ENCODE measurements around the gene ADAMTS12. TPM values are rescaled to one million over a fixed set of nuclear protein-coding genes. Genes with fewer than 3 reads are reported as not detected.

The ADAMTS12 gene
- total and polyA plus RNA-seq, 2 experiments from 2014 or later = 7.8 to 11.5 TPM

GRCh38 chr5:33657176-33657575 lies 234.6 kb downstream of the ADAMTS12 start:
- no peak overlapping the region for H3K4me2 ChIP-seq (ENCODE audit: unreplicated experiment)
- DNase-seq = no peak
- H3K27ac ChIP-seq = no peak overlapping the region

GRCh38 chr5:33650911-33651310 lies 240.9 kb downstream of the ADAMTS12 start:
- H3K4me3 ChIP-seq = no peak overlapping the region
- H3F3A ChIP-seq (ENCODE audit: insufficient read depth) = peaks cover 28% of the 10 kb centered on the region
- no peaks in the 10 kb centered on the region for H3K27me3 ChIP-seq (replicated peaks; ENCODE audit: insufficient read depth)
- no peaks in the 10 kb centered on the region for H3K9me3 ChIP-seq (ENCODE audit: low read depth)
- H3K4me1 ChIP-seq (ENCODE audit: insufficient read depth) = peaks cover 26% of the 10 kb centered on the region
- no peaks in the 10 kb centered on the region for H4K20me1 ChIP-seq (ENCODE audit: insufficient read depth)
- no peak overlapping the region for H2AFZ ChIP-seq
- in situ Hi-C loops (cut with MboI) = no loop called here
- H3K79me2 ChIP-seq (ENCODE audit: insufficient read depth) = no peaks in the 10 kb centered on the region
- H3K36me3 ChIP-seq (ENCODE audit: low read depth) = no peaks in the 10 kb centered on the region
- no peak for TF ChIP-seq EZH2phosphoT487 (IDR thresholded peaks at IDR 0.05; ENCODE audit: insufficient read depth, low read depth)
- no peak for TF ChIP-seq EZH2 (IDR thresholded peaks at IDR 0.05; ENCODE audit: insufficient read depth, poor library complexity, severe bottlenecking)
- no peaks in the 10 kb centered on the region for H3K9me2 ChIP-seq (ENCODE audit: insufficient read depth)
- no peak overlapping the region for H3K9ac ChIP-seq
- H3K4me2 ChIP-seq (ENCODE audit: unreplicated experiment) = peak overlapping the region; percentile 72
- H3K27ac ChIP-seq = peak overlapping the region; percentile 62; the same call in 1 of the 2 replicates
- 89 to 92% methylated on average over 2 of the region's 2 CpGs for WGBS, 2 experiments (ENCODE audit: low coverage in 1 of 2, low lambda C conversion rate in 2 of 2, missing lambda C conversion rate in 2 of 2)
- peak; percentile 34 for DNase-seq

More at GRCh38 chr5:33657176-33657575, 234.6 kb downstream of the ADAMTS12 start:
- H3K4me3 ChIP-seq = no peak overlapping the region
- in situ Hi-C loops (cut with MboI) = no loop called here
- H3K4me1 ChIP-seq (ENCODE audit: insufficient read depth) = peaks cover 18% of the 10 kb centered on the region
- no peaks in the 10 kb centered on the region for H3K36me3 ChIP-seq (ENCODE audit: low read depth)
- no peaks in the 10 kb centered on the region for H3K9me2 ChIP-seq (ENCODE audit: insufficient read depth)
- peaks cover 13% of the 10 kb centered on the region for H3F3A ChIP-seq (ENCODE audit: insufficient read depth)
- TF ChIP-seq EZH2 (IDR thresholded peaks at IDR 0.05; ENCODE audit: insufficient read depth, poor library complexity, severe bottlenecking) = no peak
- H3K9me3 ChIP-seq (ENCODE audit: low read depth) = no peaks in the 10 kb centered on the region
- H2AFZ ChIP-seq = no peak overlapping the region
- no peak overlapping the region for H3K9ac ChIP-seq
- no peaks in the 10 kb centered on the region for H4K20me1 ChIP-seq (ENCODE audit: insufficient read depth)
- no peaks in the 10 kb centered on the region for H3K27me3 ChIP-seq (replicated peaks; ENCODE audit: insufficient read depth)
- H3K79me2 ChIP-seq (ENCODE audit: insufficient read depth) = no peaks in the 10 kb centered on the region

GRCh38 chr5:33649549-33650482 lies 242.0 kb downstream of the ADAMTS12 start:
- H3F3A ChIP-seq (ENCODE audit: insufficient read depth) = peaks cover 28% of the 10 kb centered on the region
- H4K20me1 ChIP-seq (ENCODE audit: insufficient read depth) = no peaks in the 10 kb centered on the region
- H3K79me2 ChIP-seq (ENCODE audit: insufficient read depth) = no peaks in the 10 kb centered on the region
- H3K4me1 ChIP-seq (ENCODE audit: insufficient read depth) = peaks cover 26% of the 10 kb centered on the region
- H2AFZ ChIP-seq = peak overlapping the region; percentile 40; the same call in 1 of the 2 replicates
- peak overlapping the region; percentile 72 for H3K4me2 ChIP-seq (ENCODE audit: unreplicated experiment)
- TF ChIP-seq EZH2phosphoT487 (IDR thresholded peaks at IDR 0.05; ENCODE audit: insufficient read depth, low read depth) = no peak
- no peak for TF ChIP-seq EZH2 (IDR thresholded peaks at IDR 0.05; ENCODE audit: insufficient read depth, poor library complexity, severe bottlenecking)
- in situ Hi-C loops (cut with MboI) = no loop called here
- H3K4me3 ChIP-seq = peak overlapping the region; percentile 22
- 61 to 64% methylated on average over 10 of the region's 10 CpGs for WGBS, 2 experiments (ENCODE audit: low coverage in 1 of 2, low lambda C conversion rate in 2 of 2, missing lambda C conversion rate in 2 of 2)
- peak; percentile 92 for DNase-seq
- H3K9me3 ChIP-seq (ENCODE audit: low read depth) = no peaks in the 10 kb centered on the region
- no peaks in the 10 kb centered on the region for H3K27me3 ChIP-seq (replicated peaks; ENCODE audit: insufficient read depth)
- no peaks in the 10 kb centered on the region for H3K36me3 ChIP-seq (ENCODE audit: low read depth)
- peak overlapping the region; percentile 43 for H3K9ac ChIP-seq
- peak overlapping the region; percentile 62 for H3K27ac ChIP-seq
- H3K9me2 ChIP-seq (ENCODE audit: insufficient read depth) = no peaks in the 10 kb centered on the region

GRCh38 chr5:33641744-33642505 lies 249.9 kb downstream of the ADAMTS12 start:
- in situ Hi-C loops (cut with MboI) = no loop called here
- Histone ChIP-seq H4K20me1 (ENCODE audit: insufficient read depth) (no peaks in the 10 kb centered on the region), H3K27ac (no peak overlapping the region), H3K9ac (no peak overlapping the region), H3K79me2 (ENCODE audit: insufficient read depth) (no peaks in the 10 kb centered on the region), H3F3A (ENCODE audit: insufficient read depth) (no peaks in the 10 kb centered on the region), H3K4me3 (no peak overlapping the region), H2AFZ (no peak overlapping the region), H3K36me3 (ENCODE audit: low read depth) (no peaks in the 10 kb centered on the region), H3K4me1 (ENCODE audit: insufficient read depth) (no peaks in the 10 kb centered on the region), H3K9me2 (ENCODE audit: insufficient read depth) (no peaks in the 10 kb centered on the region), H3K9me3 (ENCODE audit: low read depth) (no peaks in the 10 kb centered on the region), H3K4me2 (ENCODE audit: unreplicated experiment) (no peak overlapping the region), H3K27me3 (replicated peaks; ENCODE audit: insufficient read depth) (no peaks in the 10 kb centered on the region)
- TF ChIP-seq EZH2 (IDR thresholded peaks at IDR 0.05; ENCODE audit: insufficient read depth, poor library complexity, severe bottlenecking) = no peak
- TF ChIP-seq EZH2phosphoT487 (IDR thresholded peaks at IDR 0.05; ENCODE audit: insufficient read depth, low read depth) = no peak
- 79 to 81% methylated on average over 12 of the region's 12 CpGs for WGBS, 2 experiments (ENCODE audit: low coverage in 1 of 2, low lambda C conversion rate in 2 of 2, missing lambda C conversion rate in 2 of 2)
- peak; percentile 48 for DNase-seq

Measured in GM23248 (cell line).